HG02642 (cell line): ENCODE data around the gene KLKB1.
"Not testable (repeated sequence)": the region's sequence is repeated elsewhere in the genome, so short reads cannot be mapped to it uniquely, and the experiment has no call there.

Experiments
- ATAC-seq: cut with Tn5 transposase; IDR thresholded peaks from one replicate; pipeline ENCODE4 v1.9.1; 2021; ENCODE audit warnings: mild to moderate bottlenecking; ENCODE audit not compliant: unreplicated experiment, poor library complexity

The KLKB1 gene

DNA sequence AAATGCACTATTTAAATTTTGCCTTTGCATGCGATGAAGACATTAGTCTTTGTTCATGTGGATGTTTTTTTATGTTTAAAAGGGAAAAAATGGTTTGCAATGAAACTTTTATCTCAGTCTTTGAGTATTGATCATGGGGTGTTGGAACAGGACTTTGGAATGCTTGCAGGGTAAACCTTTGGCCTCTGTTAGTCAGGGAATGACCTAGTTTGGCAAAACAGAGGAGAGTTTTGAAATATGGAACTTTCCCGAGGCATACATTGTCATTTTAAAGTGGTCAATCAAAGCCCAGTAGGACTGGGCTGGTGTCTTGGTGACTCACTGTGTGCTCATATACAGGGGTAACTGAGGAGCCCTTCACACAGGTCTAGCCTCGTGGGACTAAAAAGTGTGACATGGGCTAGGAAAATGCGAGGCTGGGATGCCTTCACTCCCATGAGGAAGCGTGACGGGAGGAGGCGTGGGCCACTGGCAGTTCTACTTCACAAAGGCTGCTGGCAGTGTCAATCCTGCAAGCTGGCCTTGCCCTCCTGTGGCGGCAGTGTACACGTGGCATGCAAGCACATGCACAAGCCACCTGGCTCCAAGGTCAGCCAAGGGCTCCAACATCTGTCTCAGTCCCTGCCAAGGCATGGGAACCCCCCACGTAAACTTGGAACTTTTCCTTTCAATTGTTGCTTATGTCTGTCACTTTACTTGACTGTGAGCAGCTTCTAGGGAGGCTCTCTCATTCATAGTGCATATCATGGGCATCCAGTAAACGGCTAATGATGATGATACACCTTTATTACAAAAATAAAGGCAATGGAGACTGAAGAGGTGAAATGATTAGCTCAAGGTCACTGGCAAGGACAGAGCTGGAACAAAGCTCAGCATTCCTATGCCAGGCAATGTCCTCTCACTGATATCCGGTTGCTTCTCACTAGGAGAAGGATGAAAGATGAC, 33.5 kb downstream of the KLKB1 start:
- ATAC-seq: no peak

DNA sequence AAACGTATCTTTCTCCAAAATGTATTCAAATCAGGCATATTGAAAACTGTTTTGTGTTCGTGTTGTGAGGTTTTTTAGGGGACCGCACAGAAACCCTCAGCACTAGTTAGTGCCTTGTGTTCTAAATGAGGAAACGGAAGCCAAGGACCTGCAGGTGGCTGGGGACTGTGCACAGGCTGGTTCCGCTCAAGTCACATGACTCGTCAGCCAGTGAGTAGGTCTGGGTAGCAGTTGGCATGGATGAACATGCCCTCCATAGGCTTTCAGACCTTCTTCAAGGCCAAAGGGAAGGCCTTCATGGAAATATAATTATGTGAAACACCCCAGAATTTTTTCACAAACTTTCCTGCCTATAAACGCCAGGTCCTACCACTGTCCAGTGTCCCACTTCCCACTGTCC, 37.4 kb downstream of the KLKB1 start:
- ATAC-seq: no peak

DNA sequence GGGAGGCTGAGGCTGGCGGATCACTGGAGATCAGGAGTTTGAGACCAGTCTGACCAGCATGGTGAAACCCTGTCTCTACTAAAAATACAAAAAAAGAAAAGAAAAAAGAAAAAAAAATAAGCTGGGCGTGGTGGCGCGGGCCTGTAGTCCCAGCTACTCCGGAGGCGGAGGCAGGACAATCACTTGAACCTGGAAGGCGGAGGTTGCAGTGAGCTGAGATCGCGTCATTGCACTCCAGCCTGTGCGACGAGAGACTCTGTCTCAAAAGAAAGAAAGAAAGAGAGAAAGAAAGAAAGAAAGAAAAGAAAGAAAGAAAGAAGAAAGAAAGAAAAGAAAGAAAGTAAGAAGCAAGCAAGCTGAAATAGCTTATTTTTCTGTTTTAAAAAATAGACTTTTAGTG, 37.9 kb downstream of the KLKB1 start:
- ATAC-seq: not testable (repeated sequence)

DNA sequence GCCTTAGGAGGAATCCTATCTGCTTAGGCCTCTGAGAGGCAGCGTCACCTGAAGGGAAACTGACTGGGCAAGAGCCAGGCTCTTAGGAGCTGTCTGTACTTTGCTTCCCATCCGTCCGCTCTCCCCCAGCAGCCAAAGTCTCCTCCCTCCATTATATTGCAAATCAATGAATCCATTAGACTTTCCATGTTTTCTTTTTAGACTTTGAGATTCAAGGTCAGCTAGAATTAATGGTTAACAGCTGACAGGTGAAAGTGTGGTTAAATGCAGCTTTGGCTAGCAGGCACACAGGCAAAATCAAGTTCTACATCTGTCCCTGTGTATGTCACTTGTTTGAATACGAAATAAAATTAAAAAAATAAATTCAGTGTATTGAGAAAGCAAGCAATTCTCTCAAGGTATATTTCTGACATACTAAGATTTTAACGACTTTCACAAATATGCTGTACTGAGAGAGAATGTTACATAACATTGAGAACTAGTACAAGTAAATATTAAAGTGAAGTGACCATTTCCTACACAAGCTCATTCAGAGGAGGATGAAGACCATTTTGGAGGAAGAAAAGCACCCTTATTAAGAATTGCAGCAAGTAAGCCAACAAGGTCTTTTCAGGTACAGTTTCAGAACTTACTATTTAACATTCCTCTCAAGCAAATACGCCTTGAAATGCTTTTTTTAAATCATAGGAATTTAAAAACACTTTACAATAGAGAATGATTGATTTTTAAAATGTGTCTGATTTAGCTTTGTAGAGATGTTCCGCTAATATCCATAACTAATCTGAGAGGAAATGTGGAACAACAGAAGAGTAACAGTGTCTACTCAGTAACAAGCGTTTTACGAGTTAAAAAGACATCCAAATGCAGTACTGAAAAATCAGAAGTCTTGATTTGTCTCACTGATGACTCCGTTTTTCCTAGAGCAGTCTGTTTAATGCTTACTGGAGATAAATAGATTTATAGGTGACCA, 38.7 kb downstream of the KLKB1 start, which contains the start of gene F11:
Gene F11 (plus strand): TSS at position 507 of the 970 bp plus-strand sequence. CDS start 948 bp downstream, outside the sequence.
- no peak for ATAC-seq

DNA sequence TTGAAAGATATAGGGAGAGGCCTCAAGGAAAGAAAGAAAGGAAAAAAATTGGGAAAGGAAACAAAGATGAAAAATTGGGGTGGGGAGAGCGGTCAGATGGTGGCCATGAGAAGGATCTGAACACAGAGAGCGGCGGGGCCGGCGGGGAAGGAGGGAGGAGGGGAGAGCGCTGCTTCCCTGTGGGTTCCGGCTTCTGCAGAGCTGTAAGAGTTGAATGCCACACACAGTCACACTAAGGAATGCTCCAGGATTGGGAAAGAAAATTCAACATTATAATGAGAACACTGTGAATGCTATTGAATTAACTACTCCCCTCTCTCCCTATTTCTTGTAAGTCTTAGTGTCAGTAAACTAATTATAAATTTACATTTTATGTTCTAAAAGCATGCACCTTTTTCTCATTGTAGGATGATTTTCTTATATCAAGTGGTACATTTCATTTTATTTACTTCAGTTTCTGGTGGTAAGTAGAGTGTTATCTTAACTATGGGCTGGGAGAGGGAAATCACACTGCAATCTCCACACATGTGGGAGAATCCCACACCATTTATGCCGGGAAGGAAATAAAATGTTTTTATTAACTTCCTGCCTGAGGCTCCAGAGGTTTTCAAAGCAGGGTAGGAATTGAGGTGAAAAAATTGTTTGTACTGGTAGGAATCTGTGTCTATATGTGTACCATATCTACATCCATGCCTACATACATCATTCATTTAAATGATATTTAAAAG, 39.6 kb downstream of the KLKB1 start:
- ATAC-seq: no peak

DNA sequence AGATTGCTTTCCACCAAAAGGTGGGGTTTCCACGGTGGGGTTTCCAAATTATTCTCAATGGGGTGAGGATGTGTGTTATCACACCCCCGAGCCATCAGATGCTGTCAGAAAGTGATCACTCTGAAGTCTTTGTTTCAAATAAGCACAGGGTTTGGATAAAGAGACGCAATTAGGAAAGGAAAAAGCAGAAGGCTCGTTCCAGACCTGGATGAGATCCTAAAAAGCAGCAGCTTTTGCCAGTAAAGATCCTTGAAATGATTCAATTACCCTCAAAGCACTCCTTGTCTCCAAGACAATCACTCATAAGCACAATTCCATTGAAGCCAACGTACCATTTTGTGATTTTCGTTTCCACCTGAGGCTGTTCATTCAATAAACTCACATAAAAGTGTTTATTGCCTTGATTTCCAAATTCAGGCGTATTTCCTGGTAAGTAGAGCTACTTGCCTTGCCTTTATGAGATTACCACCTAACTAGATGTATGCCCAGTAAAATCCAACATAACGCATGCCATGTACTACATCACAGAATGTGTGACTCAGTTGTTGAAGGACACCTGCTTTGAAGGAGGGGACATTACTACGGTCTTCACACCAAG, 43.9 kb downstream of the KLKB1 start:
- no peak for ATAC-seq

DNA sequence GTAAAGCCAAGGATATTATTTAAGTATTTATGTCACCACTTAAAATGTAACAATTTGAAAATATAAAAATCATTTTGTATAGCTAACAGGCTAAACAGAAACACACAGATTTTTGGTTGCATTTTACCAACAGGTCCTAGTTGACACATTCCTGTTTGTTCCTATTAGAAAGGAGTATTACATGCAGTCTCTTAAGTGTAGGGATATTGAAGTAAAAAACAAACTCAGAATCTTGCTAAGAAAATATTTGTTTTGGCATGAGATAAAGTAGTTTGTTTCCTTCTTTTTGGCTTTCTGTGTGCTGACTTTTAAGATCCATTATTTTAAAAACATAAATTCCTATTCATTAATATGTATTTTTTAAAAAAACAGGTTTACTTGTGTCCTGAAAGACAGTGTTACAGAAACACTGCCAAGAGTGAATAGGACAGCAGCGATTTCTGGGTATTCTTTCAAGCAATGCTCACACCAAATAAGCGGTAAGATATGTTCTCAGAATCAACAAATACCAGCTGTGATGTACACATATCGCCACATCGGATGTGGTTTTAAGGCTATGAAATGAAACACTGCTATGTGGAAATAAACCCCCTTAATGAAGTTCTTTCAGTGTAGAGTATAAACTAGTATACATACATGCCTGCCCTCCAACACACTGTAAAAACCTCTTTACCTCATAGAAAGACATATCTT, 45.5 kb downstream of the KLKB1 start:
- ATAC-seq: no peak

DNA sequence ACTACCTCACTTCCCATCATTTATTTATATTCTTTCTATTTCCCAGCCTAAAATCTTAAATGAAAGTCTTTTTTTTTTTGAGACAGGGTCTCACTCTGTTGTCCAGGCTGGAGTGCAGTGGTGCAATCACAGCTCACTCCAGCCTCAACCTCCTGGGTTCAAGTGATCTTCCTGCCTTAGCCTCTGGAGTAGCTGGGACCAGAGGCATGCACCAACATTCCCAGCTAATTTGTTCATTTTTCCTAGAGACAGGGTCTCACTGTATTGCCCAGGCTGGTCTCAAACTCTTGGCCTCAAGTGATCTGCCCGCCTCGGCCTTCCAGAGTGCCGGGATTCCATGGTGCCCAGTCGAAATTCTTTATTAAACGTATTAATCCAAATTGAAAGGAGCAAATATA, 46.1 kb downstream of the KLKB1 start:
- ATAC-seq: not testable (repeated sequence)

DNA sequence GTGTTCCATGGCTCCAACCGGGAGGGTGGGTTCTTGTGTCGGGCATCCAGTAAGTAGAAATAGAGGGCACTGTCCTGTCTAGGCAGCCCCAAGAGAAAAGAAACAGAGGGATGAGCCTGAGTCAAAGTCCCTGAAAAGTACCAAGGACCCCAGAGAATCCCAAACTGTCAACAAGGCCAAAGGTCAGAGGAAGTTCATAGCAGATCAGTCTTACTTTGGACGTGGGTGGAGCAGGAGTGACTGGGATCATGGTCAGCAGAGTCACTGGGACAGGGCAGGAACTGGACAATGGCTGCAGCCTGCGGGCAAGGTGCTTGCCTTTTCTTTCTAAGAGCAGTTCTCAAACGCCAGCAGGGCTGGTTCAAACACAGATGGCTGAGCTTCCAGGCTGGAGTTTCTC, 56.0 kb downstream of the KLKB1 start:
- ATAC-seq: no peak

DNA sequence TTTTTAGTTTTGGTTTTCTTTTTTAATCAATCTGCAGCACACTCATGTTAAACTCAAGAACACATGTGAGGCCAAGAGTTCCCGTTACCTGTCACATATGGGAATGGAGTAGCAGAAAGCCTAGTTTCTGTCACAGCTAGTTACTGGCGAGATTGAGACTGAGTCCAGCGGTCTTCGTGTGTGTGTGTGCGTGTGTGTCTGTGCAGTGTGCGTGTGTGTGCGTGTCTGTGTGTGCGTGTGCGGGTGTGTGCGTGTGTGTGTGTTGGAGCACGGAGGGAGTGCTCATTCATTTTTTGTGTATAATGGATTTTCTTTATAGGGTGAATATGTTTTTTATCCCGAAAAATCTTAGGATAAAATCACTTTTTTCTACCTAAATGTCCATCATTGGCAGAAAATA, 57.8 kb downstream of the KLKB1 start:
- no peak for ATAC-seq

DNA sequence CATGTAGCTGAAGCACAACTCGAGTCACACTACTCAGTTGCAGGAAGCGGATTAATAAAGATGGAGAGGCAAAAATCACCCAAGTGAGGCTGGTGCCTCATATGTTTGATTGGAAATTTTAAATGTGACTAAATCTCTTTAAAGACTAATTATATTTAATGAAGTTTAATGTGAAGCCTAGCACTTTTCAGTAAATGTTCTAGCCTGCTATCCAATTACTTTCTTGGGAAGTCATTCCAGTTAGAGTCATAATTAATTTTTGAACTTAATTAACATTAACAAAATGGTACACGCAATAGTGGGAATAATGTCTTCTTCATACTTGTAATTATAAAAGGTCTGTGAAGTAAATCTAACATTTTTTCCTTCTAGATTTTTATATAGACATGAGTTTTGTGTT, 59.3 kb downstream of the KLKB1 start:
- ATAC-seq: no peak

DNA sequence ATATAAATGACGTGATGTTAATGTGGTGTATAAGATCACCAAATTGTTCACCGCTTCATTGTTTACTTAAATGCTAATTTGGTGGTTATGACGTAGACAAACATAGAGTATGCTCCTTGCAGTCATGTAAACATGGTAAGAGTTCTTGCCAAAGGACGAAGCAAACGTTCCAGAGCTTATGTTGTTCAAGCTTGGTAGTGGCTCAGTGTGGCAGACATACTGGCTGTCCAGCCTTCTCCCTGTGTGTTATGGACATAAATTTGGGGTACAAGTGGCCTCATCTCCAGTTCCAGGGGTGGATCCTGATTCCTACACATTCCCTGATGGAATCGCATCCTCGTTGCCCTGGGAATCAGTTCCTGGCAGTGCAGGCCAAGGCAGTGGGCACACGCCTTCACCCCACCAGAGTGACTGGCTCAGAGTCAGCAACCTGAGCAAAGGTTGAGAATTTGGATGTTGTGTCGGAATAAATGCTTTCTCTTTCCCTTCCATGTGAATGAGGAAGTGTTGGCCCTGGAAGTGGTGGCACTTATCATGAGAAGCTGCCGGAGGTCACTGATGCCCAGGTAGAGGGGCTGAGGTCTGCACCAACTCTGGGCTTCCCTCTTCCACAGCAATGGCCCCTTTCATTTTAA, 64.1 kb downstream of the KLKB1 start:
- ATAC-seq: no peak

DNA sequence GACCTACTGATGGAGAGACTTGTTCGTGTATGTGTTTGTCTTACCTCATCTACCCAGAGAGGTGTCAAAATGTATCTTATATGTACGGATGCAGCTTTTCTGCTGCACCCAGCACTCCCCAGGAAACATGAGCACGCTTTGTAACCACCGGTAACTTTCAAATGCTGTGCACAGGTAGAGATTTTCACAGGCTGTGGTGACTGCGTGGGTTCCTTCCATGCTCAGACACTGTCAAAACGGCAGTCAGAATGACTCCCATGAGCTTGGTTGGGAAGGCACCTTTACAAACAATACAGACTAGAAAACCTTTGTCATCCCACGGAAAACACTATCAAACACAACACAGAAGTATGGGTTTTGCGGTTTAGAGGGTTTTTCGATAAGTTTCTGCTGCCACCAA, 66.9 kb downstream of the KLKB1 start:
- ATAC-seq: no peak

DNA sequence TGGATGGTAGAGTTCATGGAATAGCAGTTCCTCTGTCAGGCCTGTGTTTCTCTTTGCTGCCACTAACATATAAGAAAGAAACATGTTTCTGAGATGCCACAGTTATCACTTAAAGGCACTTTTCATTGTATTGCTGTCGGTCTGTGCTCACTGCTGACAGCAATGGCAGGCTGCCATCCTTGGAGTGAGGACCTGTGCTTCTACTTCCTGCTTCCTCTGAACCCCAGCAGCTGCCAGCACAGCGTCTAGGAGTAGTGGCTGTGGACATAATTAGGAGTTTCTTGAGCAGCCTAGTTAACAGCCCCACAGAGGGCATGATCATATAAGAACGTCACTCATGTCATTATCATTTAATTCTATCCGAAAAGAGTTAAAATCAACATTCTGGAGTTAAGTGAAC, 69.2 kb downstream of the KLKB1 start:
- no peak for ATAC-seq

DNA sequence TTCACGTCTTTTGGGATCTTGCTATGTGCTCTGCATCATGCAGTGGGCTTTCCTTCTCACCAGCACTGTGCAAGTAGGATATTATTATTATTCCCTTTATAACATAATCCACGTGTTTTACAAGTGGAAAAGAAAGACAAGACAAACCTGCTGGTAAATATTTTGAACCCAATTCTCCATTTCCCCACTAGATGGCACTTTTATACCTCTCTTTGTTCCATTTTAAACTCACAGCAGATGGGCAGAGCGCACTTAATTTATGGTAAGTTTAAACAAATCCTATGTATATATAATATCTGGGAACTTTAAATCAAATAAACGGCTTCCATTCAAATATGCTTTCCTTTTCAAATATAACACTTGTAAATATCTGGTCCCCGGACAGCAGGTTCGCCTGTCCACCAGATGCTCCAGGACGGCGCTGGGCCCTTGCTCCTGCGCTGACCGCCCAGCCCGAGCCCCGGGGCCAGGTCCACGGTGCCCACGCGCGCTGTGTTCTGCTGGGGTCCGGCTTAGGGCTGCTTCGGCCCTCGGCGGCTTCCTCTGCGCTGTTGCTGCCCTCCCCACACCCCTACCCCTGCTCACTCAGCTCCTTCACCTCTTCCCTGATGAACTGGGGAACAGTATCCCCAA, 69.8 kb downstream of the KLKB1 start:
- no peak for ATAC-seq

DNA sequence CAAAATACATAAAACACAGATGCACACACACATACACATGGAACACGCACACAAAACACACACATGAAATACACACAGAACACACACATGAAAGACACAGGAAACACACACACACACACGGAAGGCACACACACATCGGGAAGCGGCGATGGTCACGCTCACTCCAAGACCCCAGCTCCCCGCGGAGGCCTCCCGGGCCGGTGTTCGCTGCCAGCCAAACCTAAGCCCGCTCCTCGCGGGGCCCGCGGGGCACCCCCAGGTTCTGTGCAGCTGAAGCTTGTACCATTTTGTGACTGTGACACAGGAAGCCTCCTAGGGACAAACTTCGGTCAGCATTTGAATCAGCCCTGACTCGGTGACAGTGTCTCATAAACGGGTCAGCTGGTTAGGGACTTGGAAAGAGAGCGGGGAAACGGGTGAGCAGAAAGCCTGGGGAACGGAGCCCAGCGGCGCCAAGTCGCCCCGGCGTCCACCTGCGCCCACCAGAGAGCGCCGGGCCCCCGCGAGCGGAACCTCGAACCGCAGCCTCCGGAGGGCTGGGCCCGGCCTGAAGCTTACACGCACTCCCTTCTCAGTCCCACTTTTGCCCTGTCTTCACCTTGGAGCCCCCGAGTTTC, 70.8 kb downstream of the KLKB1 start:
- no peak for ATAC-seq

DNA sequence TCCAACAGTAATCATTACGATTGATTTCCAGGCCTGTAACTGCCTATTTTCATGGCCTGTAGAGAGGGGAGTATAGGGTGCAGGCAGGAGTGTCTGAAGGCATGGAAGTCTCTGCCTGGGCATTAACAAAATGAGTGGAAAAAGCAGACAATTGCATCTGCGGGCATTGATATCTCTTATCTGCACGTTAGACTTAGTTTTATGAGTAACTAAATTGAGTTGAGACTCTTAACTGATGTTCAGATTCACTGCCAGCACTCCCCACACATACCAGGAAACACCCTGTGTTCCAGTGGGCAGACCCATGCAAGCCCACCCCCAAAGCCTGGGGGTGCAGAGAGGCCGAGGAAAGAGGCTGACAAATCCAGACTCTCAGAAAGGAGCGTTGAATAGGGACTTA, 72.0 kb downstream of the KLKB1 start:
- ATAC-seq: no peak
